Effector CD8-positive, alpha-beta T cell (primary cell): ENCODE results near the gene DCAF12L2.
"Not testable (repeated sequence)": the region's sequence is repeated elsewhere in the genome, so short reads cannot be mapped to it uniquely, and the experiment has no call there.

Experiments used
- DNase-seq: peaks from one replicate; lab custom pipeline; 2025; lab: John Stamatoyannopoulos, UW
- total RNA-seq, 4 experiments: gene quantifications; one replicate each; lab custom pipeline; 2026; lab: John Stamatoyannopoulos, UW

Gene DCAF12L2
- total RNA-seq: 0 reads per million in 4 experiments

DNA sequence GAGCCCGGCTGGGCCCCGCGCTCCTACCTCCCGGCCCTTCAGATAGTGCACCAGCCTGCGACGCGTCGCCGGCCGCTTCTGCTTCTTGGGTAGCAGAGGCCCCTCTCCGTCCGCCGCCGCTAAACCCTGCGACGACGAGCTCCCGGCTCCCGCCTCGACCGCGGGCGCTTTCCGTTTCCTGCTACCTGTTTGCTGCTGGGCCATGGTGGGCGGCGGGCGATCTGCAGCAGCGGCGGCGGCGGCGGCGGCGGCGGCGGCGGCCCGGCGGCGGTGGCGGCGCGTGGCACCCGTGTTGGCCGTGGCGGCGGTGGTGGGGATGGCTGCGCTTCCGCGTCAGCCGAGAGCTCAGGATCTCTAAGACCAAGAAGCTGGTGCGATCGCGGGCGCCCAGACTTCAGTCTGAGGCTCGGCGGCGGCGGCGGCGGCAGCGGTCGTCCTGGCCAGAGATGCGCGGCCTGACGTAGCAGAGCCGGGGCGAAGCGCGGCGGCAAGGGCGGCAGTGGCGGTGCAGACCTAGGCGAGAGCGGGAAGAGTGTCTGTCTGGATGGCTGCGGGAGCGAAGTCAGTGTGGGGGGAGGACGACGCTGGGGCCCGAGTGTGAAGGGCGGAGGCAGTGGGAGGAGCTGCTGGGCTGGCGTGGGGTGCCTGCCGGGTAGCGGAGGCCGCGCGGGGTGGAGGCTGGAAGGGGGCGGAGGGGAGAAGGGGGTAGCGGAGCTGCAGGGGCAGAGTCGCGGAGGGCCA lies at the start of gene DCAF12L2:
Gene DCAF12L2, minus strand, starts transcription at position 569 of the 741 bp plus-strand sequence. Its CDS starts 365 bp downstream, at position 204.
- no peak for DNase-seq

DNA sequence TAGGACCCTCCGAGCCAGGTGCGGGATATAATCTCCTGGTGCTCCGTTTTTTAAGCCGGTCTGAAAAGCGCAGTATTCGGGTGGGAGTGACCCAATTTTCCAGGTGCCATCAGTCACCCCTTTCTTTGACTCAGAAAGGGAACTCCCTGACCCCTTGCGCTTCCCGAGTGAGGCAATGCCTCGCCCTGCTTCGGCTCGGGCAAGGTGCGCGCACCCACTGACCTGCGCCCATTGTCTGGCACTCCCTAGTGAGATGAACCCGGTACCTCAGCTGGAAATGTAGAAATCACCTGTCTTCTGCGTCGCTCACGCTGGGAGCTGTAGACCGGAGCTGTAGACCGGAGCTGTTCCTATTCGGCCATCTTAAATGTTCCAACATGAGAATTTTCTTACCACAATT lies 24.8 kb upstream of the DCAF12L2 start:
- not testable (repeated sequence) for DNase-seq

DNA sequence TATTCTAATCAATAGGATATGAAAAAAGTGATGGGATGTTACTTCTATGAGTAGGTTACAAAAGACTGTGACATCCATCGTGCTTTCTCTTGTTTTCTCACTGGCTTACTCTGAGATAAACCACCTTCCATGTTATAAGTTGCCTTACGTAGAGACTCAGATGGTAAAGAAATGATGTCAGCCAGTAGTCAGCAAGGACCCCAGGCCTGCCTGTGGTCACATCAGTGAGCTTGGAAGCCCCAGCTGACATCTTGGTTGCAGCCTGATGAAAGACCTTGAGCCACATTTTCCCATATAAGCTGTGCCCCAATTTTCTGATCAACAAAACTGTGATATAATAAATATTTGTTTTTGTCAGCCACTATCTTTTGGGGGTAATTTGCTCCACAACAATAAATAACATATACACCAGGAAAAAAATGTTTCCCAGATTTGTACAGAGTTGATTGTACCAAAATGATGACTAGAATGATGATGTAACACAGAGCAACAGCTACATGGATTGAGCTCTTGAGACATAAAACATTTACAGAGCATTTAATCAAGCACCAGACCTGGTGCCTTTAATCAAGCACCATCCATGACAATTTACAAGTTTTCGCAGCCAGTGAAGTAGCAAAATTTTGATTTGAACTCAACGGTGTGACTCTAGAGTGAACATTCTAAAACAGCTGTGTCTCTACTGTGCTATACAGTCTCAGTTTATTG lies 11.2 kb upstream of the DCAF12L2 start:
- DNase-seq: no peak

DNA sequence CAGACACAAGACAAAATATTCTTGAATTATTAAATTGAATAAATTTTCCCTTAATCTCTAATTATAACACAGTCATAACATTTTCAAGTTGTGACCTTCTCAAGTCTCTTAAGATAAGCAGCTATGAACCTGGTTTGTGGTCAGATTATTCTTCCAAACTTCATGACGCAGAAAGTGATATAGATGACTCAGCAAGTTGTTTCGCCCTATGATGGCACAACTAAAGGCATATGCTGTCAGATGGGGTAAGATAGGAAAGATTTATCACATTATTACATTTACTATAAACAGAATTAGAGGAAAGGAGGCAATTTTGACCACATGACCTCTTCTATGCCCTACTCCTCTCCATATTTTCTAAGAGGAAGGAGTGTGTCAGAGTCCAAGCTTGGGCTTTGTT lies 4.6 kb upstream of the DCAF12L2 start:
- DNase-seq: no peak

DNA sequence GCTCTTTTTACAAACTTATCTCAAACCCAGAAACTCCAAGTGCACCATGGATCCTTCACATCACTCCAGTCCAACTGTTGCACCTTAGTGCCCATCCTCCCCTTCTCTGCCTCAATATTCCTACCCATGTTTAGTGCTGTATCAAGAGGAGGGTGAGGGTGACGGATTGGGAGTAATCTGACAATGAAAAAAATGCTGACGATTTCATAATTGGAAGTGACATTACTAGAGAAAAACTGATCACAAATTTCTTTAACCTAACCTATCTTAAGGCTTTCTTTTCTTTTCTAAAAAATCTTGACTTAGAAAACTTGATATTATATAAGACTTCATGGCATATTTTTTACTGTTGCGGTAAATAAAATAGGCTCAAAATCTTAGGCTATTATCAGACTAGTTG lies 1.5 kb upstream of the DCAF12L2 start:
- no peak for DNase-seq

DNA sequence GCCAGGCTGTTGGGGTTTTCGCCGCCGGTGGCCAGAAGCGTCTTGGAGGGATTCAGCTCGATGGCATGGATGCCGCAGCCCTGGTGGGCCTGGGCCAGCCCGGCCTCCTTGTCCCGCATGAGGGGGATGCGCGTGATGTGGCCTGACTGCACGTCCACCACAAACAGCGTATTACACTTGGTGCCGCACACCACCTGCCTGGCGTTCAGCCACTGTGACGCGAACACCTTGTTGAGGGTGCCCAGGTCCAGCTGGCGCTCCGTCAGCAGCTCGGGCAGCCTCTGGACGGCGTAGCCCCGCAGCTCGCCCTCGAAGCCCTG lies 728 bp downstream of the DCAF12L2 start:
- no peak for DNase-seq

DNA sequence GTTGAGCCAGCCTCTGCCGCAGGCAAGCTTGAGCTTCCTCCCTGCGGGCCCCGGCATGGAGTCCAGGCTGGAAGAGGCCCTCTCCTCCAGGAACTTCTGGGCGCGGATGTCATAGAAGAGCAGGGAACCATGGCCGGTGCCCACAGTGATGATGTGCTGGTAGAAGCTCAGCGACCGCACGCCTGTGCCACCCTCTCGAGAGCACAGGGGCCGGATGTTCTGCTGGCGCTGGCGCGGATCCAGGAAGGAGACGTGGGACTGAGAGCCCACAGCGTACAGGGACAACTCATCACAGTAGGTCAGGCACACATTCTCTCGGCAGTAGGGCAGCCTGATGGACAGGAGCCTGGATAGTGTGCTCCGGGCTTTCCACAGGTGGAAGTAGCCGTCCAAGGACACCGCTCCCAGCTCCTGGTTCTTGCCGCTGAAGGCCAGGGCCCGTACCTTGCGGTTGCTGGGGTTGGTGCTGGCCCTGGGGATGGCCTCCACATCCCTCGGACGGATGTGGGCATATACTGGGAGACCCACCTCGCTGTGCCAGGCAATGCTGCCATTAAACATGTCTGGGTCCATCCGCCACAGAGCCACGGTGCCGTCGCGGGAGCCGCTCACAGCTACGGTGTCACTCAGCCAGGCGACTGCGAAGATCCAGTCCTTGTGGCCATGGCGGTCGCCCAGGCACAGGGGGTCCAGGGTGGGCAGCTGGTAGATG lies 1.2 kb downstream of the DCAF12L2 start:
- no peak for DNase-seq

DNA sequence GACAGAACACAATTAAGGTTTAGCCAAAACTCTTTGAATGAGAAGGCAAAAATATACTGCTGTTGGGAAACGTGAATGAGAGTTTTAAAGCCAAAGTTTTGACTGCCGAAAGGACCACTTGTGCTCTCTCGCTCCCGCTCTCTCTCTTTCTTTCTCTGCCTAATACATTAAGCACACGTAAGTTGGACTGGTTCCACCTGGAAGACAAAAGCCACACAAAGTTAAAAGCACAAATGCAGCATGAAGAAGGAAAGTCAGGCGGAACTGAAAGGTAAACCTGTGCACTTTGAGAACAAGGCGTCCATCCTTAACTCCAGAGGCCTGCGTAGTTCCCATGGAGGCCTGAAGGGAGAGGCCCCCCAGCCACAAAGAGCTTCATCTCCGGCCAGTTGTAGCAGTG lies 1.9 kb downstream of the DCAF12L2 start:
- DNase-seq: no peak

DNA sequence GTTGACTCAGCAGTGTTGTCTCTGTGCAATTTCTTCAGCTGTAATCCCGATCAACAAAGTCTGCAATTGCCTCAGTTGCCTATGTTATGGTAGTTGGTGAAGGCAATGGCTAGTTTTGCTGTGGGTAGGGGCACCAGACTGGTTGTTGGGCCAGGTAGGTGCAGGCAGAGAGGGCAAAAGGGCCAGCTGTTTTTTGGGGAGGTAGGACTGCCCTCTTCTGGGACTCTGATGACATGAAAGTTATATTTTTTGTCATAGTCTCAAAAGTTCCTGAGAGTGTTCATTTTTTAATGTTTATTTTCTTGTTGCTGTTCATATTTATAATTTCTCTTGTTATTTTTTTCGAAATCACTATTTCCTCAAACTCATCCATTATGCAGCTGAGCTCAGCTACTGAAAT lies 25.1 kb downstream of the DCAF12L2 start:
- DNase-seq: no peak

DNA sequence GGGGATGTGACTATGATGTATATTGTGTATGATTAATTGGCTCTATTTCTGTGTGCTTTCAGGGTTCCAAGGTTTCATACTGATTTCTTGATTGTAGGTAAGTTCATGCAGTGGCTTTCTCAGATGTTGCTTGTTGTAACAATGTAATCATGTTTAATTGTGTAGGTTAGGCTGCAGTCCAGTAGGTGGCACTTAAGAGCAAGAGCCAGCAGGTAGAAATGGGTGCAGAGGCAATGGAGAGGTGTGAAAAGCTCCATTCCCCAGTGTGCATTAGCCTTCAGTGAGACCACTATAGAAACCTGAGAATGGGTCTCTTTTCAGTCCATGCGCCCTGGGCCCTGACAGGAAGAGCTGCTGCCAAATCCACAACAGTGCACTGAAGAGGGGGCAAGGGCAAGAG lies 28.2 kb downstream of the DCAF12L2 start:
- DNase-seq: no peak

DNA sequence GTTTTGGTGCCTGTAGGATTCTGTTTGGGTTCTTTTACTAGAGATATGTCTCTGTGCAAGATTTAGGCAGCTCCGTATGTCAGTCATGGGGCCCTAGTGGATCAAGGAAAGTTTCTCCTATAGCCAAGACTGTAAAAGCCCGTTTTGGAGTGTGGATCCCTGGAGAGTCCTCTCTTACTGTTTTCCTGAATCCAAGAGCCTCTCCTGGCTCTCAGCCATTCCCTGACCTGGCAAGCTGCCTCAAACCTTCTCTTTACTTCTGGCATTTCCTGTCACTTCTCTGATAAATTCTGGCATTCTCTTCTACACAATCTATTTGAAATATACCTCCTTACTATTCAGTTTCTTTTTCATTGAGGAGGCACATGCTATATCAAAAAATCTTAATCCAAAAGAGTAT lies 41.4 kb downstream of the DCAF12L2 start:
- no peak for DNase-seq
